ENCODE measurements around the gene STK39.
"Not testable (repeated sequence)": the region's sequence is repeated elsewhere in the genome, so short reads cannot be mapped to it uniquely, and the experiment has no call there.

The STK39 gene

GRCh38 chr2:168130346-168130745, 117.0 kb downstream of the STK39 start:
- no peak overlapping the region for H3K9ac ChIP-seq (ENCODE audit: insufficient read length, low read depth)
- no peak for TF ChIP-seq YY1 (IDR thresholded peaks at IDR 0.05; ENCODE audit: insufficient read depth, insufficient read length)
- TF ChIP-seq ZNF274 (IDR thresholded peaks at IDR 0.05; ENCODE audit: low read depth, low read length), result no peak
- no peak for TF ChIP-seq SUZ12 (IDR thresholded peaks at IDR 0.05; ENCODE audit: extremely low read depth, insufficient read depth, insufficient read length)
- no peak for DNase-seq (ENCODE audit: low read depth, low spot score)
- no peaks in the 10 kb centered on the region for H3K9me3 ChIP-seq (ENCODE audit: insufficient read depth, low read length)
- no peak overlapping the region for H3K4me3 ChIP-seq (ENCODE audit: insufficient read length, low read depth)
- no peaks in the 10 kb centered on the region for H3K4me1 ChIP-seq (ENCODE audit: insufficient read depth, insufficient read length)
- H3K36me3 ChIP-seq (ENCODE audit: insufficient read depth, insufficient read length, low read length), result peaks cover 10% of the 10 kb centered on the region
- H3K27me3 ChIP-seq (ENCODE audit: insufficient read depth, insufficient read length), result no peaks in the 10 kb centered on the region

- no peak overlapping the region for H3K9ac ChIP-seq (ENCODE audit: insufficient read length, low read depth)
- no peak for DNase-seq (ENCODE audit: low read depth, low spot score)
- H3K36me3 ChIP-seq (ENCODE audit: insufficient read depth, insufficient read length, low read length), result peaks cover 12% of the 10 kb centered on the region
- no peak for TF ChIP-seq YY1 (IDR thresholded peaks at IDR 0.05; ENCODE audit: insufficient read depth, insufficient read length)
- no peak for TF ChIP-seq SUZ12 (IDR thresholded peaks at IDR 0.05; ENCODE audit: extremely low read depth, insufficient read depth, insufficient read length)
- TF ChIP-seq ZNF274 (IDR thresholded peaks at IDR 0.05; ENCODE audit: low read depth, low read length), result no peak
- no peak overlapping the region for H3K4me3 ChIP-seq (ENCODE audit: insufficient read length, low read depth)
- no peaks in the 10 kb centered on the region for H3K9me3 ChIP-seq (ENCODE audit: insufficient read depth, low read length)
- no peaks in the 10 kb centered on the region for H3K27me3 ChIP-seq (ENCODE audit: insufficient read depth, insufficient read length)
- no peaks in the 10 kb centered on the region for H3K4me1 ChIP-seq (ENCODE audit: insufficient read depth, insufficient read length)
Measured at GRCh38 chr2:168127371-168127770, 120.0 kb downstream of the STK39 start.

GRCh38 chr2:168122210-168122609, 125.2 kb downstream of the STK39 start:
- not testable (repeated sequence) for H3K9ac ChIP-seq (ENCODE audit: insufficient read length, low read depth); H3K4me1 ChIP-seq (ENCODE audit: insufficient read depth, insufficient read length); H3K4me3 ChIP-seq (ENCODE audit: insufficient read length, low read depth); H3K27me3 ChIP-seq (ENCODE audit: insufficient read depth, insufficient read length); DNase-seq (ENCODE audit: low read depth, low spot score); H3K9me3 ChIP-seq (ENCODE audit: insufficient read depth, low read length); H3K36me3 ChIP-seq (ENCODE audit: insufficient read depth, insufficient read length, low read length)

GRCh38 chr2:168120730-168121129, 126.7 kb downstream of the STK39 start:
- no peaks in the 10 kb centered on the region for H3K9me3 ChIP-seq (ENCODE audit: insufficient read depth, low read length)
- no peak for TF ChIP-seq ZNF274 (IDR thresholded peaks at IDR 0.05; ENCODE audit: low read depth, low read length)
- no peak for TF ChIP-seq SUZ12 (IDR thresholded peaks at IDR 0.05; ENCODE audit: extremely low read depth, insufficient read depth, insufficient read length)
- TF ChIP-seq YY1 (IDR thresholded peaks at IDR 0.05; ENCODE audit: insufficient read depth, insufficient read length), result no peak
- H3K9ac ChIP-seq (ENCODE audit: insufficient read length, low read depth), result no peak overlapping the region
- DNase-seq (ENCODE audit: low read depth, low spot score), result no peak
- peaks cover 6% of the 10 kb centered on the region for H3K4me1 ChIP-seq (ENCODE audit: insufficient read depth, insufficient read length)
- H3K27me3 ChIP-seq (ENCODE audit: insufficient read depth, insufficient read length), result no peaks in the 10 kb centered on the region
- H3K36me3 ChIP-seq (ENCODE audit: insufficient read depth, insufficient read length, low read length), result peaks cover 3% of the 10 kb centered on the region
- H3K4me3 ChIP-seq (ENCODE audit: insufficient read length, low read depth), result no peak overlapping the region

GRCh38 chr2:168120310-168120709, 127.1 kb downstream of the STK39 start:
- Histone ChIP-seq H3K9ac (ENCODE audit: insufficient read length, low read depth) (no peak overlapping the region), H3K4me3 (ENCODE audit: insufficient read length, low read depth) (no peak overlapping the region), H3K27me3 (ENCODE audit: insufficient read depth, insufficient read length) (no peaks in the 10 kb centered on the region), H3K36me3 (ENCODE audit: insufficient read depth, insufficient read length, low read length) (peaks cover 3% of the 10 kb centered on the region), H3K9me3 (ENCODE audit: insufficient read depth, low read length) (no peaks in the 10 kb centered on the region), H3K4me1 (ENCODE audit: insufficient read depth, insufficient read length) (peaks cover 6% of the 10 kb centered on the region)
- DNase-seq (ENCODE audit: low read depth, low spot score), result no peak
- TF ChIP-seq SUZ12 (IDR thresholded peaks at IDR 0.05; ENCODE audit: extremely low read depth, insufficient read depth, insufficient read length), result no peak
- no peak for TF ChIP-seq ZNF274 (IDR thresholded peaks at IDR 0.05; ENCODE audit: low read depth, low read length)
- TF ChIP-seq YY1 (IDR thresholded peaks at IDR 0.05; ENCODE audit: insufficient read depth, insufficient read length), result no peak

- H3K4me3 ChIP-seq (ENCODE audit: insufficient read length, low read depth), result no peak overlapping the region
- H3K4me1 ChIP-seq (ENCODE audit: insufficient read depth, insufficient read length), result peaks cover 6% of the 10 kb centered on the region
- H3K9me3 ChIP-seq (ENCODE audit: insufficient read depth, low read length), result no peaks in the 10 kb centered on the region
- H3K36me3 ChIP-seq (ENCODE audit: insufficient read depth, insufficient read length, low read length), result peaks cover 3% of the 10 kb centered on the region
- TF ChIP-seq SUZ12 (IDR thresholded peaks at IDR 0.05; ENCODE audit: extremely low read depth, insufficient read depth, insufficient read length) (no peak), ZNF274 (IDR thresholded peaks at IDR 0.05; ENCODE audit: low read depth, low read length) (no peak), YY1 (IDR thresholded peaks at IDR 0.05; ENCODE audit: insufficient read depth, insufficient read length) (no peak)
- H3K27me3 ChIP-seq (ENCODE audit: insufficient read depth, insufficient read length), result no peaks in the 10 kb centered on the region
- peak; percentile 65 for DNase-seq (ENCODE audit: low read depth, low spot score)
- H3K9ac ChIP-seq (ENCODE audit: insufficient read length, low read depth), result no peak overlapping the region
Measured at GRCh38 chr2:168119515-168120141, 127.8 kb downstream of the STK39 start.

- no peaks in the 10 kb centered on the region for H3K9me3 ChIP-seq (ENCODE audit: insufficient read depth, low read length)
- DNase-seq (ENCODE audit: low read depth, low spot score), result peak; percentile 77
- H3K4me1 ChIP-seq (ENCODE audit: insufficient read depth, insufficient read length), result peaks cover 6% of the 10 kb centered on the region
- no peak for TF ChIP-seq YY1 (IDR thresholded peaks at IDR 0.05; ENCODE audit: insufficient read depth, insufficient read length)
- no peak for TF ChIP-seq SUZ12 (IDR thresholded peaks at IDR 0.05; ENCODE audit: extremely low read depth, insufficient read depth, insufficient read length)
- TF ChIP-seq ZNF274 (IDR thresholded peaks at IDR 0.05; ENCODE audit: low read depth, low read length), result no peak
- H3K27me3 ChIP-seq (ENCODE audit: insufficient read depth, insufficient read length), result no peaks in the 10 kb centered on the region
- H3K4me3 ChIP-seq (ENCODE audit: insufficient read length, low read depth), result no peak overlapping the region
- no peak overlapping the region for H3K9ac ChIP-seq (ENCODE audit: insufficient read length, low read depth)
- H3K36me3 ChIP-seq (ENCODE audit: insufficient read depth, insufficient read length, low read length), result peaks cover 3% of the 10 kb centered on the region
Measured at GRCh38 chr2:168118733-168119514, 128.5 kb downstream of the STK39 start.
